KOPT-K1 (cell line): ENCODE measurements around the gene RAMP3.
"Not testable (repeated sequence)": the region's sequence is repeated elsewhere in the genome, so short reads cannot be mapped to it uniquely, and the experiment has no call there.

Experiments
- H3K27ac ChIP-seq: fragments of 200-600 bp; sonication (generic); 2 replicates; pipeline ENCODE4 v1.5.1; 2016; ENCODE audit warnings: antibody characterized with exemption, mild to moderate bottlenecking, low read depth, low read length; ENCODE audit not compliant: poor library complexity, severe bottlenecking
- H3K36me3 ChIP-seq: fragments of 200-600 bp; sonication (generic); 2 replicates; pipeline ENCODE4 v1.5.1; 2017; ENCODE audit warnings: antibody characterized with exemption, mild to moderate bottlenecking, low read length, moderate library complexity; ENCODE audit not compliant: insufficient read depth
- H3K9me3 ChIP-seq: fragments of 200-600 bp; sonication (generic); 2 replicates; pipeline ENCODE4 v1.5.1; 2017; ENCODE audit warnings: antibody characterized with exemption, low read length, mild to moderate bottlenecking; ENCODE audit not compliant: insufficient read depth, poor library complexity, severe bottlenecking

RAMP3 gene

GRCh38 chr7:45145881-45146280, 11.7 kb upstream of the RAMP3 start:
- no peaks in the 10 kb centered on the region for H3K36me3 ChIP-seq

DNA sequence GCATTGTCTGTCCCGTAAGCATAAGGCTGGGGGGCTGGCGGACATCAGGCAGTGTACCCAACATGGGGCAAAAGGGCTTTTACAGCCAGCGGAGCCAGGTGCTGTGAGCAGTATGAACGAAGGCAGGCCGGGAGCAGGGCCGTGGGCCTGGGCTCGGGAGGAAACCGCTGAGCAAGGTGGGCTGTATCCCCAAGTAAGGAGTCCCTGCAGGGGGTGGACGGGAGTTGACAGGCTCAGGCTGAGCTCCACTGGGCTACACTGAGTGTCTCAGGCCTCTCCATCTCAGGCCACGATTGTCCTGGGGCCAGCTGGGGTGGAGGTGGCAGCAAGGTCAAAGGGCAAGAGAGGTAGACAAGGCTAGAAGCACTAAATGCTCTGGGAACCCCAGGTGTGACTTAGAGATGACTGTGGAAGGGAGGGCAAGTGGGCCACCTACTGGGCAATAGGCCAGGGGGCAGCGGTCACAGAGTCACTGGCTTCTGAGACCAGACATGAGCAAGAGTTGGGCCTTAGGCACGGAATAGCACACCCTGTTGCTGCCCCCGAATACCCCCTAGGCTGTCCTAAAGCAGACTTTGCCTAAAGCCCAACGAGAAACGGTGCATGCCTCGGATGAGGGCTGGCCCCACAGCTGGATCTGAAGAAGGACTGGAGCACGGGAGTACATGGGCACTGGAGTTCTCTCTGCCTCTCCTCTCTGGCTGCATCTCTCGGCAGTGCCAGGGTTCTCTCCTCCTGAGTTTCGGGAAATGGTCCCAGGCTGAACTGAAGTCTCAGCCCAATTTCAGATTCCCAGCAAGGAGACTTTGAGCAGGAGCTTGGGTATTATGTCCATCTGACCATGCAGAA, 10.8 kb upstream of the RAMP3 start:
- Histone ChIP-seq H3K9me3 (no peaks in the 10 kb centered on the region), H3K36me3 (no peaks in the 10 kb centered on the region), H3K27ac (no peak overlapping the region)

More at GRCh38 chr7:45145881-45146280, 11.7 kb upstream of the RAMP3 start:
- Histone ChIP-seq H3K9me3 (no peaks in the 10 kb centered on the region), H3K27ac (no peak overlapping the region)

DNA sequence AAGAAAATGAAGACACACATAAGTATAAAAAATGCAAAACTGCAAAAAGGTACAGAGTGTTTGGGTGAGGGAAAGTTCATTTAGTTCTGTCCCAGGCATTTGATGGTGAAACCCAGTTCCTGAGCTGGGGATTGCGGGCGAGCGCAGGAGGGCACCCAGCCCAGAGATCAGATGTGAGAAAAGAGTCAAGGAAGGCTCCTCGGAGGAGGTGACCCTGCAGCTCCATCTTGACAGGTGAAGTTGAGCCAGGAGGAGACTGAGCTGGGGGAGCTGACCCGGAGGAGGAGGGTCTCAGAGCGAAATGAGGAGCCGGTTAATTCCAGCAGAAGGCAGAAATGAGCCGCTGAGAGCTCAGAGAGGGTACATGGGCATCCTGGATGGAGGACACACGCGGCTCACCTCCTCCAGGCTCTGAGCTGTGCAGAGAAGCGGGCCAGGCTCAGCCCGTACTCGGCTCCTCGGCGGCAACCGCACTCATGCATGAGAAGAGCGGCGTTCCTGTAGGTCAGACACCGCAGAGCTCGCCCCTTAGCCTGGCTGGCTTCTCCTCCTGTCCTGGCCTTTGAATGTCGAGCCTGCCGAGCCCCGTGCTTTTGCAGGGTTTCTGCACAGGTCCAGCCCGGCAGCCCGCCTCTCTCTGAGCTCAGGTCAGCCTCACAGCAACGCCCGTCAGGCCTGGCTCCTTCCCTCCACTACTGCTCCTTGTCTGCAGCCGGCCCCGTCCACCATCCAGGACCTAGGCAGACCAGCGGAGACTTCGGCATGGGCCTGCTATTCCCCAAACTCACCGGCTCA, 9.5 kb upstream of the RAMP3 start:
- H3K27ac ChIP-seq: no peak overlapping the region
- H3K36me3 ChIP-seq: no peaks in the 10 kb centered on the region
- H3K9me3 ChIP-seq: no peaks in the 10 kb centered on the region

GRCh38 chr7:45148653-45148973, 9.0 kb upstream of the RAMP3 start:
- Histone ChIP-seq H3K9me3 (no peaks in the 10 kb centered on the region), H3K27ac (no peak overlapping the region), H3K36me3 (no peaks in the 10 kb centered on the region)

DNA sequence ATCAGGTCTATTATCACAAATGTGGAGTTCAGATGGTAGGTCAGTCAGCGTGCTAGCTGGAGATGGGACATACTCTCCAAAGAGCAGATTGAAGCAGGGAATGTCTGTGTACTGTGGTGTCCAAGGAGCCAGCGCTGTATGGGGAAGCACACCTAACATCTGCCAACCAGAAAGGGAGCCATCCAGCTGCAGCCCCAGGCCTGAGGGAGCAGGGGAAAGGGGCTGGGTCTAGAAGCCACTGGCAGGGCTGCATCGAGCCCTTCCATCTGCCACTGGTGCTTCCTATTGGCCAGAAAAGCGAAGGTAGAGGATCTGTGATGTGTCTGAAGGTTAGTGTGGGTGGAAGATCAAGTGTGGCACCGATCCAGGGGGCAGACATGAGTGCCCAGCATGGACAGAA, 8.0 kb upstream of the RAMP3 start:
- Histone ChIP-seq H3K9me3 (no peaks in the 10 kb centered on the region), H3K27ac (no peak overlapping the region), H3K36me3 (no peaks in the 10 kb centered on the region)

- no peaks in the 10 kb centered on the region for H3K9me3 ChIP-seq
Measured at GRCh38 chr7:45150199-45150598, 7.4 kb upstream of the RAMP3 start.

GRCh38 chr7:45151131-45151684, 6.4 kb upstream of the RAMP3 start:
- no peaks in the 10 kb centered on the region for H3K9me3 ChIP-seq
- no peaks in the 10 kb centered on the region for H3K36me3 ChIP-seq
- no peak overlapping the region for H3K27ac ChIP-seq

More at GRCh38 chr7:45150199-45150598, 7.4 kb upstream of the RAMP3 start:
- Histone ChIP-seq H3K36me3 (no peaks in the 10 kb centered on the region), H3K27ac (no peak overlapping the region)

GRCh38 chr7:45151967-45152366, 5.6 kb upstream of the RAMP3 start:
- Histone ChIP-seq H3K36me3 (no peaks in the 10 kb centered on the region), H3K27ac (no peak overlapping the region), H3K9me3 (no peaks in the 10 kb centered on the region)

- Histone ChIP-seq H3K9me3 (no peaks in the 10 kb centered on the region), H3K27ac (no peak overlapping the region), H3K36me3 (no peaks in the 10 kb centered on the region)
Measured at GRCh38 chr7:45153233-45153632, 4.4 kb upstream of the RAMP3 start.

GRCh38 chr7:45153861-45154260, 3.7 kb upstream of the RAMP3 start:
- not testable (repeated sequence) for H3K27ac ChIP-seq, H3K36me3 ChIP-seq, H3K9me3 ChIP-seq

DNA sequence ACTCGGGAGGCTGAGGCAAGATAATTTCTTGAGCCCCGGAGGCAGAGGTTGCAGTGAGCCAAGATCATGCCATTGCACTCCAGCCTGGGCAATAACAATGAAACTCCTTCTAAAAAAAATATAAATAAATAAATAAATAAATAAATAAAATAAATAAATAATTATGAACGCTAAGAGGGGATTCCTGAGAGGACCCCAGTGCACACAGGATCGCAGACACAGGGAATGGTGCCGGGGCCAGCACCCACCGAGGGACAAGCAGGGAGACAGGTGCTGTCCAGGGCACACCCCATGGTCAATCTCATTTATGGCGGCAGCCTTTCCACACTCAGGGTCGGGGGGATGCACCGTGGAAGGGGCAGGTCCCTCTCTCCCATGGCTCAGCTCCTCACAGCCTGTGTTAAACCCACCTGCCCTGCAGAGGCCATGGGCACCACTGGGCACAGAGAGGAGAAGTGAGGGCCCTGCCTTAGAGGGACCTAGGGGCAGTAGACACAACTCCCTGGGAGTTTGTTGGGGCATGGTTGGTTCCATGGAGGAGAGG, 2.2 kb upstream of the RAMP3 start:
- Histone ChIP-seq H3K27ac (no peak overlapping the region), H3K36me3 (no peaks in the 10 kb centered on the region), H3K9me3 (no peaks in the 10 kb centered on the region)

GRCh38 chr7:45155941-45156340, 1.6 kb upstream of the RAMP3 start:
- Histone ChIP-seq H3K9me3 (no peaks in the 10 kb centered on the region), H3K27ac (no peak overlapping the region), H3K36me3 (no peaks in the 10 kb centered on the region)

DNA sequence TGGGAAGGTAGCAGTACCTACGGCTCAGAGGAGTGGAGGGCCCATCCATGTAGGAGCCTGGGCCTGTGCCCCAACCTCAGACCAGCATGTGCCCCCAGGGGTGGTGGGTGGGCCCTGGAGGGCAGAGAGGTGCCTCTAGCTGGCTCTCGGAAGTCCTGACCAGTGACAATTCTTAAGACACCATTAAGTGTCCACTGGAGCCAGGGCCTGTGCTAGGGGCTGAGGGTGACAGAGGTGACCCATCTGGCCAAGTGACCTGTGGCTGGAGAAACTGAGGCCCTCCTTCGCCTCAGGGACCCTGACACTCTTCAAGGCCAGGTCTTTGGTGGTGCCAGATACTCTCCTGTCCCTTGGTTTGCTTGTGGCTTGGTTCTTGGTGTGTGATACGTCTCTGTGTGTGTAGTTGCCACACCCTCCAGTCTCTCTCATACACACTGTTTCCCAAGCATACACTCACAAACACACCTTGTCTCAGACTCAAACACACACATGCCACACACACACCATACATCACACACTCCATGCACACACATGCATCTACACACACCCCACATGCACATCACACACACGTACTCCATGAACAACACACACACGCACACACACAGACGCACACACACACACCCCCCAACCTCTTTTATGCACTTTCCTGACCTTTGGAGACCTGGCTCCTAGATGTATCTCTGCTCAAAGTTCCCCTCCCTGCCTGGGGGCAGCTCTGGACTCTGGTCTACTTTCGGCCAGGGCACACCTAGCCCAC, 897 bp upstream of the RAMP3 start:
- no peaks in the 10 kb centered on the region for H3K36me3 ChIP-seq
- H3K27ac ChIP-seq: no peak overlapping the region
- no peaks in the 10 kb centered on the region for H3K9me3 ChIP-seq

GRCh38 chr7:45157286-45157652, 322 bp upstream of the RAMP3 start:
- Histone ChIP-seq H3K27ac (no peak overlapping the region), H3K36me3 (no peaks in the 10 kb centered on the region), H3K9me3 (no peaks in the 10 kb centered on the region)

DNA sequence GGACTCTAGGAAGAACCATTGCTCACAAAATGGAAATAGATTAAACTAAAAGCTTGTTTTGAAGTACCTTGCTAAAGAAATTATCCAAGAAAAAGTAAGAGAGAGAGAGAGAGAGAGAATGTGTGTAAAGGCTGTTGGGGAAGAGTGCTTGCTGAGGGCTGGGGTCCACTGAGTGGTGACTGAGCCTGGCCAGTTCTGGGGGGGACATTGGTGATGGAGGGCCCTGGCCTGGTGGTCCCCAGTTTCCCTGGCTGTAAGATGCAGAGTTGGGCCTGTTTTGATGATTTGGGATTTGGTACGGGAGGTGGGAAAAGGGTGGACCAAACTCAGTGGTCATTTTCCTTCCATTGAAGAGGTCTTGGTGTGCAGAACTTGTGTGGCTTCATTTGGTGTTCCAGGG, 880 bp downstream of the RAMP3 start:
- H3K36me3 ChIP-seq: no peaks in the 10 kb centered on the region
- no peaks in the 10 kb centered on the region for H3K9me3 ChIP-seq
- no peak overlapping the region for H3K27ac ChIP-seq
